Stomach smooth muscle (tissue), 2 donors: Measurements from ENCODE around the gene UBE2S.

Experiments
- H3K27ac ChIP-seq: one replicate; pipeline ENCODE4 v1.7.0; 2013; ENCODE audit warnings: mild to moderate bottlenecking, low read length, inconsistent platforms
- H3K27me3 ChIP-seq, 2 donors: one replicate each; pipeline ENCODE4 v1.7.0; 2013; ENCODE audit warnings: low read length in 2 of 2; ENCODE audit not compliant: insufficient read depth in 2 of 2, control insufficient read depth in 1 of 2
- H3K36me3 ChIP-seq, 2 donors: one replicate each; pipeline ENCODE4 v1.7.0; 2013; ENCODE audit warnings: low read length in 2 of 2; ENCODE audit not compliant: control insufficient read depth in 2 of 2, insufficient read depth in 2 of 2
- H3K4me1 ChIP-seq: one replicate; pipeline ENCODE4 v1.7.0; 2013; ENCODE audit warnings: low read length; ENCODE audit not compliant: control insufficient read depth, insufficient read depth
- H3K4me3 ChIP-seq, 2 donors: one replicate each; pipeline ENCODE4 v1.7.0; 2013; ENCODE audit warnings: low read length in 2 of 2
- H3K9ac ChIP-seq, 2 donors: one replicate each; pipeline ENCODE4 v1.7.0; 2013; ENCODE audit warnings: low read length in 2 of 2, mild to moderate bottlenecking in 1 of 2
- H3K9me3 ChIP-seq, 2 donors: one replicate each; pipeline ENCODE4 v1.7.0; 2013; ENCODE audit warnings: low read length in 2 of 2; ENCODE audit not compliant: control insufficient read depth in 2 of 2
- donor health status: healthy.
- donor health status: Pancreatic carcinoma.

UBE2S gene

GRCh38 chr19:55447421-55448174, 40.0 kb upstream of the UBE2S start:
- Histone ChIP-seq H3K4me3 (no peak overlapping the region), H3K4me1 (peaks cover 10% of the 10 kb centered on the region), H3K9ac (no peak overlapping the region), H3K27me3 (peaks cover 48 to 57% of the 10 kb centered on the region in 2 donors), H3K27ac (no peak overlapping the region), H3K36me3 (no peaks in the 10 kb centered on the region), H3K9me3 (no peaks in the 10 kb centered on the region)

GRCh38 chr19:55446060-55446459, 38.5 kb upstream of the UBE2S start:
- no peak overlapping the region for H3K27ac ChIP-seq
- no peak overlapping the region for H3K4me3 ChIP-seq
- no peaks in the 10 kb centered on the region for H3K9me3 ChIP-seq
- peaks cover 53 to 54% of the 10 kb centered on the region in 2 donors for H3K27me3 ChIP-seq
- H3K9ac ChIP-seq = no peak overlapping the region
- peaks cover 7% of the 10 kb centered on the region for H3K4me1 ChIP-seq
- H3K36me3 ChIP-seq = no peaks in the 10 kb centered on the region

GRCh38 chr19:55444646-55445045, 37.1 kb upstream of the UBE2S start:
- H3K4me3 ChIP-seq = no peak overlapping the region
- H3K4me1 ChIP-seq = peaks cover 10% of the 10 kb centered on the region
- peaks cover 58 to 63% of the 10 kb centered on the region in 2 donors for H3K27me3 ChIP-seq
- H3K36me3 ChIP-seq = no peaks in the 10 kb centered on the region
- no peak overlapping the region for H3K9ac ChIP-seq
- no peak overlapping the region for H3K27ac ChIP-seq
- no peaks in the 10 kb centered on the region for H3K9me3 ChIP-seq

GRCh38 chr19:55443824-55444480, 36.4 kb upstream of the UBE2S start:
- no peak overlapping the region for H3K9ac ChIP-seq
- H3K36me3 ChIP-seq = no peaks in the 10 kb centered on the region
- H3K4me3 ChIP-seq = no peak overlapping the region
- peaks cover 10% of the 10 kb centered on the region for H3K4me1 ChIP-seq
- H3K27me3 ChIP-seq = peaks cover 57 to 60% of the 10 kb centered on the region in 2 donors
- no peaks in the 10 kb centered on the region for H3K9me3 ChIP-seq
- no peak overlapping the region for H3K27ac ChIP-seq

GRCh38 chr19:55443045-55443823, 35.6 kb upstream of the UBE2S start, which contains the start of gene SHISA7:
Gene SHISA7 (minus strand): TSS chr19:55443300. CDS start chr19:55442863, 437 bp downstream.
- Histone ChIP-seq H3K4me1 (peaks cover 10% of the 10 kb centered on the region), H3K9me3 (no peaks in the 10 kb centered on the region), H3K27ac (no peak within 1 kb of the TSS), H3K9ac (no peak within 1 kb of the TSS), H3K4me3 (no peak within 1 kb of the TSS), H3K27me3 (peaks cover 58 to 67% of the 10 kb centered on the region in 2 donors), H3K36me3 (no peaks in the 10 kb centered on the region)

GRCh38 chr19:55442372-55442961, 34.9 kb upstream of the UBE2S start:
- peaks cover 59 to 67% of the 10 kb centered on the region in 2 donors for H3K27me3 ChIP-seq

GRCh38 chr19:55441692-55442321, 34.2 kb upstream of the UBE2S start:
- H3K4me1 ChIP-seq = peaks cover 7% of the 10 kb centered on the region
- no peaks in the 10 kb centered on the region for H3K36me3 ChIP-seq
- H3K27me3 ChIP-seq = peaks cover 61 to 71% of the 10 kb centered on the region in 2 donors
- no peak overlapping the region for H3K27ac ChIP-seq
- no peak overlapping the region for H3K4me3 ChIP-seq
- H3K9ac ChIP-seq = no peak overlapping the region
- no peaks in the 10 kb centered on the region for H3K9me3 ChIP-seq

More at GRCh38 chr19:55442372-55442961, 34.9 kb upstream of the UBE2S start:
- Histone ChIP-seq H3K9ac (no peak overlapping the region), H3K4me1 (peaks cover 7% of the 10 kb centered on the region), H3K27ac (no peak overlapping the region), H3K36me3 (no peaks in the 10 kb centered on the region), H3K4me3 (no peak overlapping the region), H3K9me3 (no peaks in the 10 kb centered on the region)

GRCh38 chr19:55441319-55441691, 33.7 kb upstream of the UBE2S start:
- Histone ChIP-seq H3K9ac (no peak overlapping the region), H3K4me1 (peaks cover 7% of the 10 kb centered on the region), H3K27me3 (peaks cover 62 to 71% of the 10 kb centered on the region in 2 donors), H3K36me3 (no peaks in the 10 kb centered on the region), H3K27ac (no peak overlapping the region), H3K9me3 (no peaks in the 10 kb centered on the region), H3K4me3 (no peak overlapping the region)

GRCh38 chr19:55440411-55441105, 33.0 kb upstream of the UBE2S start:
- Histone ChIP-seq H3K36me3 (no peaks in the 10 kb centered on the region), H3K9me3 (no peaks in the 10 kb centered on the region), H3K4me1 (peaks cover 7% of the 10 kb centered on the region), H3K27ac (no peak overlapping the region), H3K4me3 (no peak overlapping the region), H3K27me3 (peaks cover 62 to 67% of the 10 kb centered on the region in 2 donors), H3K9ac (no peak overlapping the region)
